IMR-90 (cell line): Measurements from ENCODE around the gene NELL1. TPM values are rescaled to one million over a fixed set of nuclear protein-coding genes. Genes with fewer than 3 reads are reported as not detected.

ENCODE experiments used
- ATAC-seq: fragments of 200-7000 bp; cut with Tn5 transposase; 2 replicates; pipeline ENCODE4 v1.9.1; 2020; ENCODE audit warnings: low read depth, mild to moderate bottlenecking, moderate library complexity
- BruUV-seq: library from RNA; stranded (reverse); fragments of 400-500 nt; replicated peaks from 2 replicates; lab custom pipeline; 2021; lab: Mats Ljungman, UMichigan
- CTCF ChIA-PET: fragments of 300-600 bp; formaldehyde crosslinking; extraction: SDS; loops from one replicate; lab custom pipeline; 2021; ENCODE audit warnings: antibody characterized with exemption; lab: Yijun Ruan, JAX
- POLR2A ChIA-PET: fragments of 300-600 bp; sonication (Branson Sonifier 250); formaldehyde crosslinking; loops from one replicate; lab custom pipeline; 2022; ENCODE audit warnings: antibody characterized with exemption; ENCODE audit not compliant: unreplicated experiment; lab: Charles Lee
- DNase-seq: peaks from one replicate; pipeline ENCODE4 v3.0.0; 2013
- H2AFZ ChIP-seq: replicated peaks from 2 replicates; pipeline ENCODE3; 2013; ENCODE audit warnings: low read length, mild to moderate bottlenecking; ENCODE audit not compliant: poor library complexity
- H2AK5ac ChIP-seq: 2 replicates; pipeline ENCODE4 v1.6.1; 2013; ENCODE audit warnings: low read depth, low read length, inconsistent platforms
- H2AK9ac ChIP-seq: replicated peaks from 2 replicates; pipeline ENCODE3; 2013; ENCODE audit warnings: mild to moderate bottlenecking, low read depth, low read length, moderate library complexity; ENCODE audit not compliant: poor library complexity
- H2BK120ac ChIP-seq: 2 replicates; pipeline ENCODE4 v1.6.1; 2013; ENCODE audit warnings: low read depth, low read length, inconsistent platforms
- H2BK15ac ChIP-seq: 3 replicates; pipeline ENCODE4 v1.6.1; 2013; ENCODE audit warnings: low read depth, low read length, inconsistent platforms
- H2BK20ac ChIP-seq: 2 replicates; pipeline ENCODE4 v1.6.1; 2013; ENCODE audit warnings: low read depth, mild to moderate bottlenecking, inconsistent platforms, low read length, moderate library complexity
- H2BK5ac ChIP-seq: 2 replicates; pipeline ENCODE4 v1.6.1; 2013; ENCODE audit warnings: mild to moderate bottlenecking, low read depth, low read length, inconsistent platforms; ENCODE audit not compliant: poor library complexity, severe bottlenecking
- H3K14ac ChIP-seq: replicated peaks from 2 replicates; pipeline ENCODE4 v1.6.1; 2013; ENCODE audit warnings: low read depth, low read length, inconsistent platforms
- H3K18ac ChIP-seq: 2 replicates; pipeline ENCODE4 v1.6.1; 2013; ENCODE audit warnings: low read depth, low read length, control low read depth
- H3K23ac ChIP-seq: 2 replicates; pipeline ENCODE4 v1.6.1; 2013; ENCODE audit warnings: low read depth, low read length, inconsistent platforms
- H3K27ac ChIP-seq: 2 replicates; pipeline ENCODE4 v1.5.1; 2013; ENCODE audit warnings: mild to moderate bottlenecking, control low read depth, low read length; ENCODE audit not compliant: insufficient read depth
- H3K27me3 ChIP-seq: 2 replicates; pipeline ENCODE4 v1.6.1; 2013; ENCODE audit warnings: low read length; ENCODE audit not compliant: control insufficient read depth, insufficient read depth
- H3K36me3 ChIP-seq: 2 replicates; pipeline ENCODE4 v1.6.1; 2013; ENCODE audit warnings: low read length, mixed read lengths; ENCODE audit not compliant: control insufficient read depth, insufficient read depth
- H3K4ac ChIP-seq: 2 replicates; pipeline ENCODE4 v1.6.1; 2013; ENCODE audit warnings: low read depth, low read length, inconsistent platforms
- H3K4me1 ChIP-seq: 2 replicates; pipeline ENCODE4 v1.6.1; 2013; ENCODE audit warnings: low read length, mixed read lengths; ENCODE audit not compliant: control insufficient read depth, insufficient read depth
- H3K4me2 ChIP-seq: 2 replicates; pipeline ENCODE4 v1.6.1; 2013; ENCODE audit warnings: low read depth, mild to moderate bottlenecking, control low read depth, low read length, moderate library complexity
- H3K4me3 ChIP-seq: 2 replicates; pipeline ENCODE4 v1.5.1; 2013; ENCODE audit warnings: low read depth, mild to moderate bottlenecking, control low read depth, low read length, moderate library complexity; ENCODE audit not compliant: insufficient read depth
- H3K56ac ChIP-seq: 2 replicates; pipeline ENCODE4 v1.6.1; 2013; ENCODE audit warnings: low read length, inconsistent platforms; ENCODE audit not compliant: insufficient read depth; ENCODE audit errors: extremely low read depth
- H3K79me1 ChIP-seq, 2 experiments: 2 replicates each; pipeline ENCODE4 v1.6.1; 2013; ENCODE audit warnings: low read length in 2 of 2, inconsistent platforms in 1 of 2, low read depth in 1 of 2
- H3K9ac ChIP-seq: 2 replicates; pipeline ENCODE4 v1.6.1; 2013; ENCODE audit warnings: low read depth, low read length, control low read depth
- H3K9me1 ChIP-seq: 2 replicates; pipeline ENCODE4 v1.6.1; 2013; ENCODE audit warnings: low read length, inconsistent platforms; ENCODE audit not compliant: insufficient read depth
- H3K9me3 ChIP-seq: 2 replicates; pipeline ENCODE4 v1.6.1; 2013; ENCODE audit warnings: low read length; ENCODE audit not compliant: control insufficient read depth, insufficient read depth
- H4K20me1 ChIP-seq: 2 replicates; pipeline ENCODE4 v1.6.1; 2013; ENCODE audit warnings: low read length, inconsistent platforms; ENCODE audit not compliant: insufficient read depth
- H4K5ac ChIP-seq: 2 replicates; pipeline ENCODE4 v1.6.1; 2013; ENCODE audit warnings: mild to moderate bottlenecking, low read depth, low read length, control low read depth
- H4K8ac ChIP-seq, 2 experiments: 2 replicates each; pipeline ENCODE4 v1.6.1; 2013; ENCODE audit warnings: low read depth in 2 of 2, low read length in 2 of 2, control low read depth in 1 of 2, inconsistent platforms in 1 of 2
- H4K91ac ChIP-seq: 2 replicates; pipeline ENCODE4 v1.6.1; 2013; ENCODE audit warnings: low read depth, low read length, inconsistent platforms; ENCODE audit not compliant: insufficient read depth
- BHLHE40 ChIP-seq: fragments of 150-350 bp; IDR thresholded peaks from 2 replicates; pipeline ENCODE4 v1.6.1; 2016; ENCODE audit warnings: mild to moderate bottlenecking, low read depth, low read length
- CEBPB ChIP-seq: IDR thresholded peaks from 2 replicates; pipeline ENCODE4 v1.6.1; 2012; ENCODE audit warnings: low read depth, low read length, improper control_type of control experiment
- CHD1 ChIP-seq: IDR thresholded peaks from 2 replicates; pipeline ENCODE4 v1.6.1; 2012; ENCODE audit warnings: low read depth, low read length, improper control_type of control experiment
- CTCF ChIP-seq: conservative IDR thresholded peaks from 2 replicates; pipeline ENCODE4 v1.5.1; 2012; ENCODE audit warnings: mild to moderate bottlenecking, low read depth, low read length, improper control_type of control experiment
- ELK1 ChIP-seq: fragments of 150-350 bp; IDR thresholded peaks from 2 replicates; pipeline ENCODE4 v1.6.1; 2016; ENCODE audit warnings: low read depth, mild to moderate bottlenecking, low read length, moderate library complexity, borderline replicate concordance
- FOS ChIP-seq: fragments of 150-350 bp; IDR thresholded peaks from 2 replicates; pipeline ENCODE4 v1.6.1; 2016; ENCODE audit warnings: low read depth, low read length
- MAFK ChIP-seq: IDR thresholded peaks from 2 replicates; pipeline ENCODE4 v1.6.1; 2012; ENCODE audit warnings: low read depth, low read length, improper control_type of control experiment
- MAZ ChIP-seq: IDR thresholded peaks from 2 replicates; pipeline ENCODE4 v1.6.1; 2012; ENCODE audit warnings: low read depth, mild to moderate bottlenecking, low read length, improper control_type of control experiment, moderate library complexity, borderline replicate concordance
- MXI1 ChIP-seq: IDR thresholded peaks from 2 replicates; pipeline ENCODE4 v1.6.1; 2012; ENCODE audit warnings: low read depth, mild to moderate bottlenecking, low read length, moderate library complexity, borderline replicate concordance
- NFE2L2 ChIP-seq: fragments of 150-350 bp; IDR thresholded peaks from 2 replicates; pipeline ENCODE4 v1.6.1; 2016; ENCODE audit warnings: low read depth, mild to moderate bottlenecking, low read length
- POLR2A ChIP-seq: IDR thresholded peaks from 2 replicates; pipeline ENCODE4 v1.6.1; 2012; ENCODE audit warnings: mild to moderate bottlenecking, low read depth, low read length
- RAD21 ChIP-seq: IDR thresholded peaks from 2 replicates; pipeline ENCODE4 v1.6.1; 2012; ENCODE audit warnings: low read length, improper control_type of control experiment
- RCOR1 ChIP-seq: IDR thresholded peaks from 2 replicates; pipeline ENCODE4 v1.6.1; 2012; ENCODE audit warnings: mild to moderate bottlenecking, low read length, improper control_type of control experiment; ENCODE audit not compliant: insufficient replicate concordance
- RFX5 ChIP-seq: IDR thresholded peaks from 2 replicates; pipeline ENCODE4 v1.8.0; 2012; ENCODE audit warnings: low read depth, mild to moderate bottlenecking, low read length, moderate library complexity
- SMC3 ChIP-seq: fragments of 150-350 bp; IDR thresholded peaks from 2 replicates; pipeline ENCODE4 v1.6.1; 2016; ENCODE audit warnings: low read depth, mild to moderate bottlenecking, antibody characterized with exemption, low read length, moderate library complexity
- USF2 ChIP-seq: fragments of 150-350 bp; IDR thresholded peaks from 2 replicates; pipeline ENCODE4 v1.6.1; 2017; ENCODE audit warnings: mild to moderate bottlenecking, antibody characterized with exemption, low read length, low read depth
- WGBS, 2 experiments: methylation state at CpG; one replicate each; pipeline versions ENCODE4 v1.1.5 to v1.1.7; 2013; ENCODE audit warnings: missing lambda C conversion rate in 2 of 2; ENCODE audit not compliant: insufficient read length in 1 of 2; ENCODE audit errors: extremely low coverage in 2 of 2; 5-methylcytosine and 5-hydroxymethylcytosine counted together
- dilution Hi-C: fragments of 300-500 bp; cut with HindIII; formaldehyde crosslinking; loops from one replicate; pipeline ENCODE4 v1.14.3; 2018; ENCODE audit warnings: low sequenced_read_pairs; ENCODE audit not compliant: unreplicated experiment
- in situ Hi-C: fragments of 300-500 bp; cut with MboI; formaldehyde crosslinking; loops from 3 replicates; pipeline ENCODE4 v1.14.3; 2019; ENCODE audit warnings: low sequenced_read_pairs, inconsistent platforms, mixed read lengths
- intact Hi-C: fragments of 100-400 bp; cut with micrococcal nuclease; formaldehyde crosslinking; loops from 2 replicates; pipeline ENCODE4 v1.10.0; 2022
- polyA plus RNA-seq, 3 experiments: library from polyadenylated mRNA; depleted of rRNA; stranded (reverse); fragments of >200 nt; gene quantifications; 2 replicates each; pipeline ENCODE4 v1.2.3, GENCODE V29; 2012; ENCODE audit warnings: low replicate concordance in 1 of 3
- total RNA-seq: library from RNA; depleted of rRNA; stranded (reverse); fragments of >200 nt; gene quantifications from 2 replicates; pipeline ENCODE4 v1.2.3, GENCODE V29; 2012

NELL1 gene
- total and polyA plus RNA-seq, 2 of the 4 experiments (the other 2 are of a cell fraction) = not detected

- Histone ChIP-seq H2AK9ac (no peak overlapping the region), H4K8ac (no peak overlapping the region), H2BK20ac (no peak overlapping the region), H4K91ac (no peak overlapping the region), H3K4me2 (no peak overlapping the region), H3K14ac (no peak overlapping the region), H2AFZ (no peak overlapping the region), H3K9me1 (no peaks in the 10 kb centered on the region), H3K4me3 (no peak overlapping the region), H2BK120ac (no peak overlapping the region), H3K9me3 (peaks cover 5% of the 10 kb centered on the region; the same call in 1 of the 2 replicates), H3K56ac (no peak overlapping the region), H3K23ac (no peak overlapping the region), H3K79me1 (no peaks in the 10 kb centered on the region), H3K4ac (no peak overlapping the region), H2BK5ac (no peak overlapping the region), H3K9ac (no peak overlapping the region), H4K5ac (no peak overlapping the region), H2BK15ac (no peak overlapping the region), H3K27ac (no peak overlapping the region), H4K20me1 (no peaks in the 10 kb centered on the region), H3K4me1 (no peaks in the 10 kb centered on the region), H3K18ac (no peak overlapping the region), H2AK5ac (no peak overlapping the region), H3K36me3 (no peaks in the 10 kb centered on the region), H3K27me3 (no peaks in the 10 kb centered on the region)
- ChIA-PET CTCF (no interaction called here), POLR2A (no interaction called here)
- dilution Hi-C loops (no loop called here), intact Hi-C loops (loop anchor here (5.0 kb wide), 1 partner anchor 184 kb away; no protein-coding TSS in a partner anchor), in situ Hi-C loops (no loop called here)
- no CpG with 5 or more reads among the region's 2 CpGs for WGBS, 2 experiments
- no TSS peak for BruUV-seq
- ATAC-seq (no peak), DNase-seq (no peak)
- TF ChIP-seq RCOR1 = no peak
- TF ChIP-seq BHLHE40 = no peak
- no peak for TF ChIP-seq ELK1
- no peak for TF ChIP-seq CHD1
- TF ChIP-seq CEBPB = no peak
- no peak for TF ChIP-seq RFX5
- TF ChIP-seq USF2 = no peak
- TF ChIP-seq CTCF = no peak
- no peak for TF ChIP-seq MXI1
- TF ChIP-seq POLR2A = no peak
- TF ChIP-seq NFE2L2 = no peak
- no peak for TF ChIP-seq RAD21
- TF ChIP-seq MAFK = no peak
- TF ChIP-seq FOS = no peak
- no peak for TF ChIP-seq SMC3
- TF ChIP-seq MAZ = no peak
Measured at GRCh38 chr11:21268036-21268435, 598.6 kb downstream of the NELL1 start.
